Measurements from ENCODE around the gene CREG1.
"Not testable (repeated sequence)": the region's sequence is repeated elsewhere in the genome, so short reads cannot be mapped to it uniquely, and the experiment has no call there.

The CREG1 gene

GRCh38 chr1:167579986-167580385 lies 26.4 kb upstream of the CREG1 start:
- Mint-ChIP-seq H3K36me3 (no peaks in the 10 kb centered on the region), H3K27ac (no peak overlapping the region), H3K9me3 (no peaks in the 10 kb centered on the region), H3K4me3 (no peak overlapping the region), H3K27me3 (peaks cover 40% of the 10 kb centered on the region), H3K4me1 (no peaks in the 10 kb centered on the region)
- CTCF ChIA-PET, result interaction anchor here (1.2 kb wide), 1 partner anchor 23 kb away, joined by 4 read pairs; no protein-coding TSS in a partner anchor
- no peak for DNase-seq

GRCh38 chr1:167578939-167579521 lies 25.5 kb upstream of the CREG1 start:
- Mint-ChIP-seq H3K4me3 (no peak overlapping the region), H3K4me1 (no peaks in the 10 kb centered on the region), H3K9me3 (no peaks in the 10 kb centered on the region), H3K36me3 (no peaks in the 10 kb centered on the region), H3K27ac (no peak overlapping the region), H3K27me3 (peaks cover 33% of the 10 kb centered on the region)
- DNase-seq, result no peak
- CTCF ChIA-PET, result interaction anchor here (1.2 kb wide), 1 partner anchor 22 kb away, joined by 4 read pairs; no protein-coding TSS in a partner anchor

GRCh38 chr1:167575649-167576048 lies 22.1 kb upstream of the CREG1 start:
- CTCF ChIA-PET, result no interaction called here
- no peaks in the 10 kb centered on the region for H3K4me1 Mint-ChIP-seq
- no peak for DNase-seq

GRCh38 chr1:167573035-167573434 lies 19.5 kb upstream of the CREG1 start:
- Mint-ChIP-seq H3K4me1 (no peaks in the 10 kb centered on the region), H3K36me3 (peaks cover 3% of the 10 kb centered on the region), H3K9me3 (no peaks in the 10 kb centered on the region), H3K27me3 (peaks cover 32% of the 10 kb centered on the region), H3K27ac (no peak overlapping the region), H3K4me3 (no peak overlapping the region)
- CTCF ChIA-PET, result interaction anchor here (1.5 kb wide), 1 partner anchor 19 kb away, joined by 3 read pairs; the partner anchor contains the start of gene CREG1
- no peak for DNase-seq

More at GRCh38 chr1:167575649-167576048, 22.1 kb upstream of the CREG1 start:
- H3K27ac Mint-ChIP-seq, result no peak overlapping the region
- H3K9me3 Mint-ChIP-seq, result no peaks in the 10 kb centered on the region
- no peak overlapping the region for H3K4me3 Mint-ChIP-seq
- peaks cover 3% of the 10 kb centered on the region for H3K36me3 Mint-ChIP-seq
- peaks cover 41% of the 10 kb centered on the region for H3K27me3 Mint-ChIP-seq

GRCh38 chr1:167570712-167571111 lies 17.1 kb upstream of the CREG1 start:
- H3K4me3 Mint-ChIP-seq, CTCF ChIA-PET, DNase-seq, H3K9me3 Mint-ChIP-seq, H3K27ac Mint-ChIP-seq, H3K4me1 Mint-ChIP-seq, H3K36me3 Mint-ChIP-seq: not testable (repeated sequence)
- H3K27me3 Mint-ChIP-seq, result peaks cover 35% of the 10 kb centered on the region

GRCh38 chr1:167567663-167568062 lies 14.1 kb upstream of the CREG1 start:
- H3K36me3 Mint-ChIP-seq, result no peaks in the 10 kb centered on the region
- H3K4me3 Mint-ChIP-seq, result no peak overlapping the region
- no peaks in the 10 kb centered on the region for H3K9me3 Mint-ChIP-seq
- CTCF ChIA-PET, result no interaction called here
- H3K27me3 Mint-ChIP-seq, result peaks cover 35% of the 10 kb centered on the region
- H3K27ac Mint-ChIP-seq, result no peak overlapping the region
- no peak for DNase-seq
- H3K4me1 Mint-ChIP-seq, result no peaks in the 10 kb centered on the region

GRCh38 chr1:167566766-167567165 lies 13.2 kb upstream of the CREG1 start:
- Mint-ChIP-seq H3K36me3 (no peaks in the 10 kb centered on the region), H3K27ac (no peak overlapping the region), H3K4me3 (no peak overlapping the region)

GRCh38 chr1:167565922-167566321 lies 12.4 kb upstream of the CREG1 start:
- CTCF ChIA-PET, result interaction anchor here (1.4 to 1.8 kb wide), 2 partner anchors 8 to 10 kb away, joined by 6 read pairs; no protein-coding TSS in a partner anchor
- DNase-seq, result no peak
- H3K4me3 Mint-ChIP-seq, result no peak overlapping the region
- no peak overlapping the region for H3K27ac Mint-ChIP-seq
- H3K9me3 Mint-ChIP-seq, result no peaks in the 10 kb centered on the region
- H3K27me3 Mint-ChIP-seq, result peaks cover 22% of the 10 kb centered on the region
- no peaks in the 10 kb centered on the region for H3K4me1 Mint-ChIP-seq
- H3K36me3 Mint-ChIP-seq, result no peaks in the 10 kb centered on the region

More at GRCh38 chr1:167566766-167567165, 13.2 kb upstream of the CREG1 start:
- CTCF ChIA-PET, result interaction anchor here (1.4 kb wide), 1 partner anchor 9 kb away, joined by 6 read pairs; no protein-coding TSS in a partner anchor
- H3K9me3 Mint-ChIP-seq, result no peaks in the 10 kb centered on the region
- no peak for DNase-seq
- H3K27me3 Mint-ChIP-seq, result peaks cover 30% of the 10 kb centered on the region
- H3K4me1 Mint-ChIP-seq, result no peaks in the 10 kb centered on the region

- H3K4me3 Mint-ChIP-seq, result no peak overlapping the region
- H3K9me3 Mint-ChIP-seq, result no peaks in the 10 kb centered on the region
- no peaks in the 10 kb centered on the region for H3K36me3 Mint-ChIP-seq
- DNase-seq, result no peak
- CTCF ChIA-PET, result interaction anchor here (0.7 to 2.6 kb wide), 4 partner anchors 9 to 72 kb away, joined by 3 to 11 read pairs (median 6); partner anchors contain the start of gene CREG1
- H3K4me1 Mint-ChIP-seq, result no peaks in the 10 kb centered on the region
- peaks cover 27% of the 10 kb centered on the region for H3K27me3 Mint-ChIP-seq
- H3K27ac Mint-ChIP-seq, result no peak overlapping the region
Observed at GRCh38 chr1:167564612-167565270, 11.2 kb upstream of the CREG1 start.

GRCh38 chr1:167563579-167564246 lies 10.2 kb upstream of the CREG1 start:
- no peak overlapping the region for H3K4me3 Mint-ChIP-seq
- no peak overlapping the region for H3K27ac Mint-ChIP-seq
- no peaks in the 10 kb centered on the region for H3K36me3 Mint-ChIP-seq
- no peaks in the 10 kb centered on the region for H3K4me1 Mint-ChIP-seq
- no peak for DNase-seq
- CTCF ChIA-PET, result interaction anchor here (0.5 to 2.6 kb wide), 4 partner anchors 10 to 519 kb away, joined by 3 to 11 read pairs (median 4); partner anchors contain the start of gene CREG1
- no peaks in the 10 kb centered on the region for H3K9me3 Mint-ChIP-seq
- H3K27me3 Mint-ChIP-seq, result peaks cover 21% of the 10 kb centered on the region

GRCh38 chr1:167562702-167563101 lies 9.1 kb upstream of the CREG1 start:
- Mint-ChIP-seq H3K27me3 (peaks cover 18% of the 10 kb centered on the region), H3K36me3 (no peaks in the 10 kb centered on the region), H3K27ac (no peak overlapping the region), H3K9me3 (no peaks in the 10 kb centered on the region), H3K4me3 (no peak overlapping the region), H3K4me1 (no peaks in the 10 kb centered on the region)
- DNase-seq, result no peak
- CTCF ChIA-PET, result interaction anchor here (2.6 kb wide), 1 partner anchor 22 kb away, joined by 11 read pairs; no protein-coding TSS in a partner anchor

GRCh38 chr1:167561753-167562152 lies 8.2 kb upstream of the CREG1 start:
- no peaks in the 10 kb centered on the region for H3K36me3 Mint-ChIP-seq
- H3K4me1 Mint-ChIP-seq, result no peaks in the 10 kb centered on the region
- peaks cover 18% of the 10 kb centered on the region for H3K27me3 Mint-ChIP-seq
- DNase-seq, result no peak
- no peaks in the 10 kb centered on the region for H3K9me3 Mint-ChIP-seq
- no peak overlapping the region for H3K27ac Mint-ChIP-seq
- no peak overlapping the region for H3K4me3 Mint-ChIP-seq
- CTCF ChIA-PET, result interaction anchor here (1.7 kb wide), 1 partner anchor 22 kb away, joined by 4 read pairs; no protein-coding TSS in a partner anchor

GRCh38 chr1:167555971-167556714 lies 2.6 kb upstream of the CREG1 start:
- no peak overlapping the region for H3K27ac Mint-ChIP-seq
- no peaks in the 10 kb centered on the region for H3K9me3 Mint-ChIP-seq
- peak; percentile 85 for DNase-seq
- H3K27me3 Mint-ChIP-seq, result peaks cover 18% of the 10 kb centered on the region
- no peaks in the 10 kb centered on the region for H3K36me3 Mint-ChIP-seq
- H3K4me3 Mint-ChIP-seq, result no peak overlapping the region
- CTCF ChIA-PET, result interaction anchor here (0.6 to 3.6 kb wide), 25 partner anchors 9 to 498 kb away, joined by 3 to 26 read pairs (median 4); partner anchors contain the start of gene POU2F1
- H3K4me1 Mint-ChIP-seq, result peaks cover 24% of the 10 kb centered on the region
